Body of pancreas (tissue), 4 donors: Measurements from ENCODE around the gene UQCR10. TPM values are rescaled to one million over a fixed set of nuclear protein-coding genes. Genes with fewer than 3 reads are reported as not detected.
"Not testable (repeated sequence)": the region's sequence is repeated elsewhere in the genome, so short reads cannot be mapped to it uniquely, and the experiment has no call there.

Experiments used
- ATAC-seq: fragments of 150-250 bp; one replicate; pipeline ENCODE4 v1.9.1; 2016
- DNase-seq, 4 donors: peaks; one replicate each; pipeline ENCODE4 v3.0.0-alpha.2; 2019
- H3K27ac ChIP-seq, 4 donors: fragments of 200-600 bp; sonication (generic); 1 replicate in 3 of 4; 2 replicates in 1 of 4; pipeline versions ENCODE4 v1.5.1 to v1.6.1; 2016 to 2019; ENCODE audit warnings: mild to moderate bottlenecking in 1 of 4, mixed read lengths in 1 of 4, moderate library complexity in 1 of 4
- H3K27me3 ChIP-seq, 2 donors: fragments of 200-600 bp; sonication (generic); one replicate each; pipeline ENCODE4 v1.6.0; 2016; ENCODE audit warnings: mild to moderate bottlenecking in 1 of 2
- H3K36me3 ChIP-seq, 2 donors: fragments of 200-600 bp; sonication (generic); replicated peaks in 1 of 2; 2 replicates each; pipeline ENCODE4 v1.5.1; 2016; ENCODE audit warnings: low read depth in 2 of 2; ENCODE audit not compliant: insufficient read depth in 1 of 2
- H3K4me1 ChIP-seq: fragments of 200-600 bp; sonication (generic); one replicate; pipeline ENCODE4 v1.6.0; 2016
- H3K4me3 ChIP-seq, 2 donors: fragments of 200-600 bp; sonication (generic); 1 replicate in 1 of 2; 2 replicates in 1 of 2; pipeline ENCODE4 v1.5.1; 2016 to 2019
- H3K9me3 ChIP-seq, 3 donors: fragments of 200-600 bp; sonication (generic); 1 replicate in 2 of 3; 2 replicates in 1 of 3; pipeline ENCODE4 v1.5.1; 2016
- POLR2A ChIP-seq, 3 donors: fragments of 450-650 bp; IDR thresholded peaks; one replicate each; pipeline ENCODE4 v1.6.1; 2016; ENCODE audit warnings: antibody characterized with exemption in 3 of 3, mild to moderate bottlenecking in 2 of 3
- WGBS, 2 donors: methylation state at CpG; one replicate each; pipeline ENCODE4 v1.1.5; 2017; 5-methylcytosine and 5-hydroxymethylcytosine counted together
- intact Hi-C: fragments of 100-400 bp; cut with DNase I; formaldehyde crosslinking; loops from one replicate; pipeline ENCODE4 v1.15.1; 2023
- total RNA-seq, 2 donors: library from RNA; depleted of rRNA; stranded (reverse); fragments of >200 nt; gene quantifications; one replicate each; pipeline ENCODE4 v1.1.0, GENCODE V29; 2016
- TF ChIP-seq, protein P1 (sequence below), 7 experiments: fragments of 450-650 bp in 4 of 7; fragments of 200-600 bp in 3 of 7; sonication (generic) in 3 of 7; IDR thresholded peaks; one replicate each; pipeline ENCODE4 v1.5.1; 2016 to 2019; ENCODE audit warnings: antibody characterized with exemption in 7 of 7

Gene UQCR10
- total RNA-seq, 2 donors from 2014 or later, result 21.0 to 27.4 TPM

DNA sequence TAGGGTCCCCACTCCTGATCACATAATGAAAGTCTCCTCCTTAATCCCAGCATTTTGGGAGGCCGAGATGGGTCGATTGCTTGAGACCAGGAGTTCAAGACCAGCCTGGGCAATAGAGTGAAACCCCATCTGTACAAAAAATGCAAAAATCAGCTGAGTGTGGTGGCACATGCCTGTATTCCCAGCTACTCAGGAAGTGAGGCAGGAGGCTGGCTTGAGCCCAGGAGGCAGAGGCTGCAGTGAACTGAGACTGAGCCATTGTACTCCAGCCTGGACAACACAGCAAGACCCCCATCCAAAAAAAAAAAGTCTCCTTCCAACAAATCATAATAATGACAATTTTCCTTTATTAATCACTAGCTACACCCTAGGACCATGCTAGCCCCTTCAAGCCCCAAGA is 15.5 kb upstream of the UQCR10 start:
- Histone ChIP-seq H3K4me3 (no peak overlapping the region), H3K4me1 (no peaks in the 10 kb centered on the region), H3K27ac (no peak overlapping the region), H3K36me3 (peaks cover 0 to 12% of the 10 kb centered on the region in 2 donors), H3K9me3 (no peaks in the 10 kb centered on the region), H3K27me3 (no peaks in the 10 kb centered on the region)
- 88% methylated on average over 2 of the region's 2 CpGs; no CpG with 5 or more reads in 1 of the 2 donors for WGBS, 2 donors
- intact Hi-C loops, result no loop called here
- ATAC-seq, result no peak
- TF ChIP-seq POLR2A (IDR thresholded peaks at IDR 0.05), result no peak
- TF ChIP-seq, protein P1, sequence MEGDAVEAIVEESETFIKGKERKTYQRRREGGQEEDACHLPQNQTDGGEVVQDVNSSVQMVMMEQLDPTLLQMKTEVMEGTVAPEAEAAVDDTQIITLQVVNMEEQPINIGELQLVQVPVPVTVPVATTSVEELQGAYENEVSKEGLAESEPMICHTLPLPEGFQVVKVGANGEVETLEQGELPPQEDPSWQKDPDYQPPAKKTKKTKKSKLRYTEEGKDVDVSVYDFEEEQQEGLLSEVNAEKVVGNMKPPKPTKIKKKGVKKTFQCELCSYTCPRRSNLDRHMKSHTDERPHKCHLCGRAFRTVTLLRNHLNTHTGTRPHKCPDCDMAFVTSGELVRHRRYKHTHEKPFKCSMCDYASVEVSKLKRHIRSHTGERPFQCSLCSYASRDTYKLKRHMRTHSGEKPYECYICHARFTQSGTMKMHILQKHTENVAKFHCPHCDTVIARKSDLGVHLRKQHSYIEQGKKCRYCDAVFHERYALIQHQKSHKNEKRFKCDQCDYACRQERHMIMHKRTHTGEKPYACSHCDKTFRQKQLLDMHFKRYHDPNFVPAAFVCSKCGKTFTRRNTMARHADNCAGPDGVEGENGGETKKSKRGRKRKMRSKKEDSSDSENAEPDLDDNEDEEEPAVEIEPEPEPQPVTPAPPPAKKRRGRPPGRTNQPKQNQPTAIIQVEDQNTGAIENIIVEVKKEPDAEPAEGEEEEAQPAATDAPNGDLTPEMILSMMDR (IDR thresholded peaks at IDR 0.05), result no peak
- no peak for DNase-seq

DNA sequence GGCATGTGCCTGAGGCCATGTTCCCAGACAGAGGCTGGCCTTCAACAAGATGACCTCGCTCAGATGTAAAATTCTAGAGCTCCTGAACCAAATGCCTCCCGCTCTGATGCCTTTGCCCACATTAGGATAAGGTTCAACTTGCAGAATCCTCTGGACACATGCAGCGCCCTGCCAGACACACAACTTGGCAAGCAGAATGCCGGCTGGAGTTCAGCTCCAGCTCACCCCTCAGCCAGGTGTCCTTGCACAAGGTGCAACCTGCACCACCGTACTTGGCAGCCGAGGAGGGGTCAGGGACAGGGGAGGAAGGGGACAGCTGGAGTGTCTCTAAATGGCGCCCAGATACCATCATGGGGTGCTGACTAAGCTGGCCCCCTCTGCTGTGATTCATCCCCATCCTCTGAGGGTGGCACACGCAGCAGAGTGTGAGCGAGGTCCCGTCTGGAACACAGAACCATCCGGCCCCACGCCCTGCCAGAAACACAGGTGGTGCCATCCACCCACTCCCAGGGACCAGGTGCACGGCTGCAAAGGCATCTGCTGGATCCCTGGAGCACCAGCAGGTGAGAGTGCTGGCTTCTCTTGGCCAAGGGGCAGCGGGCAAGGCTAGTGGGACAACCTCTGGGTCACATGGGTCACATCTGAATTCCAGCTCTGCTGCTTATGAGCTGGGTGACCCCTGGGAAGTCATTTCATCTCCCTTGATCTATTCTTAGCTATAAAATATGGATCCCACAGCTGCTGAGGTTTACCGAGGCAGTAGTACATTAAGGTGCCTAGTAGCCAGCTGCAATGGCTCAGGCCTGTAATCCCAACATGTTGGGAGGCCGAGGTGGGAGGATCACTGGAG is 13.1 kb upstream of the UQCR10 start:
- ATAC-seq, result no peak
- H3K27me3 ChIP-seq, result no peaks in the 10 kb centered on the region
- 80 to 93% methylated on average over 9 to 16 of the region's 16 CpGs for WGBS, 2 donors
- intact Hi-C loops, result no loop called here
- H3K9me3 ChIP-seq, result no peaks in the 10 kb centered on the region
- H3K4me3 ChIP-seq, result no peak overlapping the region
- H3K4me1 ChIP-seq, result no peaks in the 10 kb centered on the region
- no peak overlapping the region for H3K27ac ChIP-seq
- no peak for TF ChIP-seq POLR2A (IDR thresholded peaks at IDR 0.05)
- TF ChIP-seq, protein P1 (IDR thresholded peaks at IDR 0.05), result no peak
- DNase-seq, result no peak
- H3K36me3 ChIP-seq, result no peaks in the 10 kb centered on the region

DNA sequence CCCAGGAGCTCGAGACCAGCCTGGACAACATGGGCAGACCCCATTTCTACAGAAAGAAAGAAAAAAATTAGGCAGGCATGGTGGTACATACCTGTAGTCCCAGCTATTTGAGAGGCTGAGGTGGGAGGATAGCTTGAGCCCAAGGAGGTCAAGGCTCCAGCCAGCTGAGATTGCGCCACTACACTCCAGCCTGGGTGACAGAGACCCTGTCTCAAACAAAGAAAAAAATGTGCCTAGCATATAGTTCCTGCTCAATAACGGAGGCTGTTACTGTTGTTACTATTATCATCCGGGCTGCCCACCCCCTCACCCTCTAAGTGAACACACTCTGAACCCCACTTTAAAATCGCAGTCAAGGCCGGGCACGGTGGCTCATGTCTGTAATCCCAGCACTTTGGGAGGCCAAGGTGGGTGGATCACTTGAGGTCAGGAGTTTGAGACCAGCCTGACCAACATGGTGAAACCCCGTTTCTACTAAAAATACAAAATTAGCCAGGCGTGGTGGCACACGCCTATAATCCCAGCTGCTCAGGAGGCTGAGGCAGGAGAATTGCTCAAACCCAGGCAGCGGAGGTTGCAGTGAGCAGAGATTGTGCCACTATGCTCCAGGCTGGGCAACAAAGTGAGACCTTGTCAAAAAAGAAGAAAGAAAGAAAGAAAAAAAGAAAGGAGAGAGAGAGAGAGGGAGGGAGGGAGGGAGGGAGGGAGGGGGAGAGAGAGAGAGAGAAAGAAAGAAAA is 12.3 kb upstream of the UQCR10 start:
- H3K9me3 ChIP-seq, intact Hi-C loops, H3K36me3 ChIP-seq, H3K4me3 ChIP-seq, DNase-seq, H3K27me3 ChIP-seq, ATAC-seq, H3K4me1 ChIP-seq, H3K27ac ChIP-seq: not testable (repeated sequence)
- WGBS, 2 donors, result 89 to 91% methylated on average over 11 of the region's 11 CpGs

DNA sequence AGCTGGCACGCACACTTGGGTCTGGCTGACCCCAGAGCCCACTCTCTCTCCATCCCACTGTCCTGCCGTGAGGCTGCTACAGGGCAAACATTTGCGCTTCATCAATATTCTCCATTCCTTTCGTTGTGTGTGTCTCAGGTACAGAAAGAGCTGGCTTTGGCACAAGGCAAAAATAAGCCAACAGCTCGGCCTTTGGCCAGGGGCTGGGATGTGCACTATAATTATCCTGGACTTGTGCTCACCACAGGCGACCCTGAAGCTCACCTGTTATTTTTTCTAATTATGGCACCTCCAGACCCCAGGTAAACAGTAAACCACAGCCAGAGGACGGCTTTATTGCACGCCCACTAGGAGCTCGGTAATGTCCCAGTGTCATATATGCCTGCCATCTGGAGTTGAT is 11.3 kb upstream of the UQCR10 start:
- no peak for ATAC-seq
- Histone ChIP-seq H3K4me3 (no peak overlapping the region), H3K27ac (no peak overlapping the region), H3K27me3 (no peaks in the 10 kb centered on the region), H3K36me3 (no peaks in the 10 kb centered on the region), H3K9me3 (no peaks in the 10 kb centered on the region), H3K4me1 (no peaks in the 10 kb centered on the region)
- no peak for DNase-seq
- WGBS, 2 donors, result 86 to 89% methylated on average over 7 to 8 of the region's 9 CpGs
- intact Hi-C loops, result no loop called here
- no peak for TF ChIP-seq POLR2A (IDR thresholded peaks at IDR 0.05)
- TF ChIP-seq, protein P1 (IDR thresholded peaks at IDR 0.05), result no peak

DNA sequence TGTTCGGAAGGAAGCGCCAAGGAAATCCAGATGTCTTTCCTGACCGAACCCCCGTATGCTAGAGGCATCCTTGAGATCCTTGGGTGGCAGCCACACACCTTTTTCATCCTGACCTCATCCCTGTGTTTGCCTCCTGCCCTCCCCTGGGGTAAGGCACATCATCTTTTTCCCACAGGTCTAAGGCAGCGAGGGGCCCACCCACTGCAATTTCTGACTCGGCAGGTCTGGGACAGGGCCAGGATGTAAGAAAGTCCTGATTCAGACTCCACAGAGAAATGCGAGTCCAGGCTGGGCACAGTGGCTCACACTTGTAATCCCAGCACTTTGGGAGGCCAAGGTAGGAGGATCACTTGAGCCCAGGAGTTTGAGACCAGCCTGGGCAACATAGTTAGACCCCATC is 10.8 kb upstream of the UQCR10 start:
- ATAC-seq, result no peak
- DNase-seq, result no peak
- 86% methylated on average over 5 to 7 of the region's 7 CpGs for WGBS, 2 donors
- TF ChIP-seq, protein P1 (IDR thresholded peaks at IDR 0.05), result no peak
- no peak for TF ChIP-seq POLR2A (IDR thresholded peaks at IDR 0.05)
- no peaks in the 10 kb centered on the region for H3K27me3 ChIP-seq
- H3K27ac ChIP-seq, result no peak overlapping the region
- no peaks in the 10 kb centered on the region for H3K4me1 ChIP-seq
- no peaks in the 10 kb centered on the region for H3K36me3 ChIP-seq
- intact Hi-C loops, result no loop called here
- H3K9me3 ChIP-seq, result no peaks in the 10 kb centered on the region
- H3K4me3 ChIP-seq, result no peak overlapping the region
